B cell (primary cell): ENCODE results near the gene RHBDF1. TPM values are rescaled to one million over a fixed set of nuclear protein-coding genes. Genes with fewer than 3 reads are reported as not detected.

Experiments
- ATAC-seq: fragments of 200-7000 bp; cut with Tn5 transposase; one replicate; pipeline ENCODE4 v1.10.0; 2021; ENCODE audit warnings: low read depth, mild to moderate bottlenecking, moderate number of reproducible peaks, moderate library complexity
- CTCF ChIA-PET: fragments of 350-600 bp; sonication (Branson Sonifier 250); formaldehyde crosslinking; loops from one replicate; lab custom pipeline; 2021; ENCODE audit warnings: antibody characterized with exemption, inconsistent platforms; lab: Charles Lee
- POLR2A ChIA-PET: fragments of 350-600 bp; sonication (Branson Sonifier 250); formaldehyde crosslinking; loops from one replicate; lab custom pipeline; 2021; ENCODE audit warnings: antibody characterized with exemption; lab: Charles Lee
- DNase-seq: peaks from one replicate; pipeline ENCODE4 v3.0.0; 2013
- H2AFZ ChIP-seq: 2 replicates; pipeline ENCODE4 v1.6.1; 2012; ENCODE audit warnings: mild to moderate bottlenecking, low read depth, low read length; ENCODE audit not compliant: insufficient read depth, poor library complexity, severe bottlenecking
- H3K27ac ChIP-seq, 2 donors: 1 replicate in 1 of 2; 2 replicates in 1 of 2; pipeline ENCODE4 v1.5.1; 2012 to 2013; ENCODE audit warnings: low read length in 2 of 2, mild to moderate bottlenecking in 2 of 2, moderate library complexity in 1 of 2
- H3K27me3 ChIP-seq, 4 experiments: fragments of 200-600 bp in 1 of 4; sonication (generic) in 1 of 4; replicated peaks in 1 of 4; 1 replicate in 2 of 4; 2 replicates in 2 of 4; pipeline versions ENCODE4 v1.6.1 to v1.7.0; 2013 to 2016; ENCODE audit warnings: low read length in 3 of 4, mild to moderate bottlenecking in 2 of 4, mixed read lengths in 1 of 4, moderate library complexity in 1 of 4; ENCODE audit not compliant: insufficient read depth in 4 of 4, control insufficient read depth in 3 of 4; ENCODE audit errors: control extremely low read depth in 1 of 4
- H3K36me3 ChIP-seq, 2 experiments: replicated peaks in 1 of 2; 1 replicate in 1 of 2; 2 replicates in 1 of 2; pipeline versions ENCODE4 v1.6.1 to v1.7.1; 2013; ENCODE audit warnings: low read length in 1 of 2; ENCODE audit not compliant: insufficient read depth in 2 of 2, control insufficient read depth in 1 of 2; ENCODE audit errors: control extremely low read depth in 1 of 2, extremely low read depth in 1 of 2
- H3K4me1 ChIP-seq, 2 donors: fragments of 200-600 bp in 1 of 2; sonication (generic) in 1 of 2; 1 replicate in 1 of 2; 2 replicates in 1 of 2; pipeline versions ENCODE4 v1.5.1 to v1.6.1; 2013 to 2017; ENCODE audit warnings: low read length in 2 of 2; ENCODE audit not compliant: control insufficient read depth in 2 of 2, insufficient read depth in 2 of 2
- H3K4me2 ChIP-seq: replicated peaks from 2 replicates; pipeline ENCODE3; 2012; ENCODE audit warnings: mild to moderate bottlenecking, low read depth, low read length; ENCODE audit not compliant: poor library complexity, severe bottlenecking
- H3K4me3 ChIP-seq, 5 experiments: fragments of 200-600 bp in 1 of 5; sonication (generic) in 1 of 5; 1 replicate in 3 of 5; 2 replicates in 2 of 5; pipeline versions ENCODE4 v1.5.1 to v1.7.0; 2011 to 2016; ENCODE audit warnings: low read length in 4 of 5, mild to moderate bottlenecking in 4 of 5, low read depth in 2 of 5, control low read depth in 1 of 5, moderate library complexity in 1 of 5; ENCODE audit not compliant: insufficient read depth in 1 of 5; ENCODE audit errors: control extremely low read depth in 1 of 5, extremely low read depth in 1 of 5
- H3K79me2 ChIP-seq: fragments of 200-600 bp; sonication (generic); one replicate; pipeline ENCODE4 v1.6.0; 2016; ENCODE audit warnings: low read length; ENCODE audit not compliant: control insufficient read depth, insufficient read depth
- H3K9ac ChIP-seq: fragments of 200-600 bp; sonication (generic); 2 replicates; pipeline ENCODE4 v1.6.1; 2017; ENCODE audit warnings: mild to moderate bottlenecking, low read length, moderate library complexity
- H3K9me3 ChIP-seq, 3 donors: one replicate each; pipeline versions ENCODE4 v1.6.1 to v1.7.1; 2013; ENCODE audit warnings: low read length in 2 of 3; ENCODE audit not compliant: control insufficient read depth in 2 of 3, insufficient read depth in 1 of 3; ENCODE audit errors: control extremely low read depth in 1 of 3
- H4K20me1 ChIP-seq: 2 replicates; pipeline ENCODE4 v1.6.0; 2012; ENCODE audit warnings: mild to moderate bottlenecking, low read length; ENCODE audit not compliant: insufficient read depth, control insufficient read depth, poor library complexity, severe bottlenecking
- H3K27ac Mint-ChIP-seq: one replicate; pipeline ENCODE4 v1.8.0; 2021; ENCODE audit warnings: mixed read lengths
- H3K27me3 Mint-ChIP-seq: one replicate; pipeline ENCODE4 v1.8.0; 2021; ENCODE audit warnings: mixed read lengths
- H3K4me1 Mint-ChIP-seq: one replicate; pipeline ENCODE4 v1.8.0; 2021; ENCODE audit warnings: mixed read lengths
- H3K4me3 Mint-ChIP-seq: one replicate; pipeline ENCODE4 v1.8.0; 2021; ENCODE audit warnings: mixed read lengths
- H3K9me3 Mint-ChIP-seq: one replicate; pipeline ENCODE4 v1.8.0; 2022; ENCODE audit warnings: mixed read lengths; ENCODE audit not compliant: insufficient read depth
- EZH2 ChIP-seq: IDR thresholded peaks from 2 replicates; pipeline ENCODE4 v1.6.1; 2012; ENCODE audit warnings: borderline replicate concordance, low read depth, mild to moderate bottlenecking, moderate library complexity, low read length; ENCODE audit not compliant: insufficient read depth, poor library complexity, severe bottlenecking
- WGBS: methylation state at CpG from one replicate; pipeline ENCODE4 v1.1.5; 2013; ENCODE audit warnings: missing lambda C conversion rate; ENCODE audit not compliant: insufficient coverage; 5-methylcytosine and 5-hydroxymethylcytosine counted together
- intact Hi-C: fragments of 100-400 bp; cut with micrococcal nuclease; formaldehyde crosslinking; loops from one replicate; pipeline ENCODE4 v1.10.0; 2022
- polyA plus RNA-seq: library from polyadenylated mRNA; depleted of rRNA; stranded (reverse); fragments of >200 nt; gene quantifications from 2 replicates; pipeline ENCODE4 v1.2.3, GENCODE V29; 2012
- total RNA-seq, 2 donors: library from RNA; stranded (reverse); fragments of 120-200 nt in 1 of 2; gene quantifications; 1 replicate in 1 of 2; 2 replicates in 1 of 2; pipeline versions ENCODE4 v1.2.3 to v1.2.4, GENCODE V29; 2013 to 2022
- TF ChIP-seq, protein P1 (sequence below): fragments of 200-600 bp; IDR thresholded peaks from one replicate; pipeline ENCODE4 v1.8.0; 2022; ENCODE audit warnings: antibody characterized with exemption, mild to moderate bottlenecking

Gene RHBDF1
- total and polyA plus RNA-seq, 2 donors (not counting 1 experiment from before 2014, with no cell fraction given), result 0.42 to 0.76 TPM

DNA sequence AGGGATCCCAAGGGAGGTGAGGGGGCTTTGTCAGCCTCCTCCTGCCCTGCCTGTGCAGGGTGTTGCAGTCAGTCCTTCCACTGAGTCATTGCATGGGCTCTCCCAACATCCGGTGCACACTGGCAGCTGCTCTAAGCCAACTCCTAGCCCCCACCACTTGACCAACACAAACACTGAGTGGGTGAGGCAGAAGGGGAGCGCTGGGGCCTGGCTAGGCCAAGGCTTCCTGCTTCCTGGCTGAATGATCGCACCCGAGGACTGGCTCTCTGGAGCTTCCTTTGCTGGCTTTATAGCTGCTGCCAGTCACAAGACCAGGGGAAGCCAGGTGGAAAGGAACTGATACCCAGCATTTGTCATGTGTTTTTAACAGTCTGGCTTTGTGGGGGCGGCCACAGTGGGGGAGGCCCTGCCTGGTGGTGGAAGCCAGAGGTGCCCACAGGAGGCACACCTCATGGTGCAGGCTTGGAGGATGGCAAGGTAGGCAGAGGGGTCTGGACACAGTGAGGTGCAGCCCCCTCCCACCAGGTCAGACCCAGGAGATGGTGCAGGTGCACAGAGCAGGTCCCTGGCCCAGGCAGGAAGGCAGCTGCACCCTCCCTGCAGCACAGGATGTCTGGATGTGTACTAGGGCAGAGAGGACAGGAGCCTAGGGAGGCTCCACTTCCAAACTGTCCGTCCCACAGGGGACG, 12.4 kb upstream of the RHBDF1 start:
- Histone ChIP-seq H3K27ac (peak overlapping the region; percentile 86 to 93), H3K27me3 (no peaks in the 10 kb centered on the region), H3K9ac (peak overlapping the region; percentile 12), H3K79me2 (peaks cover 13% of the 10 kb centered on the region), H4K20me1 (peaks cover 9% of the 10 kb centered on the region), H3K4me2 (peak overlapping the region; percentile 67), H3K4me1 (peaks cover 21 to 26% of the 10 kb centered on the region in 2 donors), H3K9me3 (no peaks in the 10 kb centered on the region), H3K36me3 (peaks cover 0 to 46% of the 10 kb centered on the region in 2 experiments), H2AFZ (peak overlapping the region; percentile 46), H3K4me3 (no peak overlapping the region)
- Mint-ChIP-seq H3K4me1 (peaks cover 26% of the 10 kb centered on the region), H3K27ac (peak overlapping the region; percentile 96), H3K9me3 (no peaks in the 10 kb centered on the region), H3K27me3 (no peaks in the 10 kb centered on the region), H3K4me3 (peak overlapping the region; percentile 80)
- peak; percentile 80 for ATAC-seq
- intact Hi-C loops, result loop anchor here (1.0 kb wide), 1 partner anchor 20 kb away; no protein-coding TSS in a partner anchor
- peak; percentile 87 for DNase-seq
- CTCF ChIA-PET, result interaction anchor here (0.5 to 4.2 kb wide), 6 partner anchors 9 to 46 kb away, joined by 3 to 31 read pairs (median 5); partner anchors contain the start of gene RHBDF1
- no peak for TF ChIP-seq EZH2
- TF ChIP-seq, protein P1, sequence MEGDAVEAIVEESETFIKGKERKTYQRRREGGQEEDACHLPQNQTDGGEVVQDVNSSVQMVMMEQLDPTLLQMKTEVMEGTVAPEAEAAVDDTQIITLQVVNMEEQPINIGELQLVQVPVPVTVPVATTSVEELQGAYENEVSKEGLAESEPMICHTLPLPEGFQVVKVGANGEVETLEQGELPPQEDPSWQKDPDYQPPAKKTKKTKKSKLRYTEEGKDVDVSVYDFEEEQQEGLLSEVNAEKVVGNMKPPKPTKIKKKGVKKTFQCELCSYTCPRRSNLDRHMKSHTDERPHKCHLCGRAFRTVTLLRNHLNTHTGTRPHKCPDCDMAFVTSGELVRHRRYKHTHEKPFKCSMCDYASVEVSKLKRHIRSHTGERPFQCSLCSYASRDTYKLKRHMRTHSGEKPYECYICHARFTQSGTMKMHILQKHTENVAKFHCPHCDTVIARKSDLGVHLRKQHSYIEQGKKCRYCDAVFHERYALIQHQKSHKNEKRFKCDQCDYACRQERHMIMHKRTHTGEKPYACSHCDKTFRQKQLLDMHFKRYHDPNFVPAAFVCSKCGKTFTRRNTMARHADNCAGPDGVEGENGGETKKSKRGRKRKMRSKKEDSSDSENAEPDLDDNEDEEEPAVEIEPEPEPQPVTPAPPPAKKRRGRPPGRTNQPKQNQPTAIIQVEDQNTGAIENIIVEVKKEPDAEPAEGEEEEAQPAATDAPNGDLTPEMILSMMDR, result no peak
- POLR2A ChIA-PET, result interaction anchor here (0.8 to 1.7 kb wide), 3 partner anchors 11 to 46 kb away, joined by 3 to 9 read pairs (median 4); no protein-coding TSS in a partner anchor
- WGBS, result 5% methylated on average over 6 of the region's 7 CpGs
